DMS 273 (cell line): Measurements from ENCODE around the gene RER1.

Experiments used
- DNase-seq: peaks from one replicate; lab custom pipeline; 2025; ENCODE audit not compliant: unreplicated experiment; lab: John Stamatoyannopoulos, UW

The RER1 gene

GRCh38 chr1:2405588-2406295, 14.1 kb downstream of the RER1 start:
- no peak for DNase-seq

DNA sequence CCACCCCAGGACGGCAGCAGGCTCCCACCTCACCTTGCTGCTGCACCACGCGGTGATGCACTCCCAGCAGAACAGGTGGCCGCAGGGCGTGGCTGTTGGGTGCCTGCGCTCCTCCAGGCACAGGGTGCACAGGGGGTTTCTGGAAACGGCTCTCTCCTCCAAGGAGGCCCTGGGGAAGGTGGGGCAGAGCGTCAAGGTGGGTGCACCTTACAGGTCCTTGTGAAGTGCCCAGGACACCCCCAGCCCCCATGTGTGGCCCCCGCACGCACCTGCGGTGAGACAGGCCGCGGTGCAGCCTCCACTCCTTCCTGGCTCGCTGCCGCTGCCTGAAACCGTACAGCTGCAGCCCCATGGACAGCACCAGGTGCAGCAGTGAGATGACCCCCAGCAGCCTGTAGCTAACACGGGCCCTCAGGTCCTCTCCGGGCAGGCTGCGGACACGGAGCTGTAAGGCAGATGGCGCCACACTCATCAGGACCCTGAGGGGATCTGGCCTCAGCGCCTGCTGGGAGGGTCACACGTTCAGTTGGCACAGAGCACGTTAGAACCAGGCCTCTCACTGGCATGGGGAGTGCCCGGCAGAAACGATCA, 14.9 kb downstream of the RER1 start:
- DNase-seq: peak; percentile 53

GRCh38 chr1:2407166-2407990, 15.7 kb downstream of the RER1 start:
- no peak for DNase-seq

- DNase-seq: no peak
Observed at GRCh38 chr1:2407991-2408275, 16.3 kb downstream of the RER1 start.

GRCh38 chr1:2408456-2408855, 16.8 kb downstream of the RER1 start:
- DNase-seq: no peak

GRCh38 chr1:2408859-2409276, 17.2 kb downstream of the RER1 start:
- no peak for DNase-seq

GRCh38 chr1:2409745-2410144, 18.1 kb downstream of the RER1 start:
- no peak for DNase-seq

- DNase-seq: peak; percentile 62
Observed at GRCh38 chr1:2411801-2412394, 20.3 kb downstream of the RER1 start.

GRCh38 chr1:2412395-2412772, 20.7 kb downstream of the RER1 start, which contains the start of gene PEX10:
TSS of gene PEX10 (minus strand) at chr1:2412564. CDS start at chr1:2412502, 62 bp downstream.
- peak; percentile 99 for DNase-seq

GRCh38 chr1:2412773-2413494, 21.3 kb downstream of the RER1 start:
- peak; percentile 85 for DNase-seq

DNA sequence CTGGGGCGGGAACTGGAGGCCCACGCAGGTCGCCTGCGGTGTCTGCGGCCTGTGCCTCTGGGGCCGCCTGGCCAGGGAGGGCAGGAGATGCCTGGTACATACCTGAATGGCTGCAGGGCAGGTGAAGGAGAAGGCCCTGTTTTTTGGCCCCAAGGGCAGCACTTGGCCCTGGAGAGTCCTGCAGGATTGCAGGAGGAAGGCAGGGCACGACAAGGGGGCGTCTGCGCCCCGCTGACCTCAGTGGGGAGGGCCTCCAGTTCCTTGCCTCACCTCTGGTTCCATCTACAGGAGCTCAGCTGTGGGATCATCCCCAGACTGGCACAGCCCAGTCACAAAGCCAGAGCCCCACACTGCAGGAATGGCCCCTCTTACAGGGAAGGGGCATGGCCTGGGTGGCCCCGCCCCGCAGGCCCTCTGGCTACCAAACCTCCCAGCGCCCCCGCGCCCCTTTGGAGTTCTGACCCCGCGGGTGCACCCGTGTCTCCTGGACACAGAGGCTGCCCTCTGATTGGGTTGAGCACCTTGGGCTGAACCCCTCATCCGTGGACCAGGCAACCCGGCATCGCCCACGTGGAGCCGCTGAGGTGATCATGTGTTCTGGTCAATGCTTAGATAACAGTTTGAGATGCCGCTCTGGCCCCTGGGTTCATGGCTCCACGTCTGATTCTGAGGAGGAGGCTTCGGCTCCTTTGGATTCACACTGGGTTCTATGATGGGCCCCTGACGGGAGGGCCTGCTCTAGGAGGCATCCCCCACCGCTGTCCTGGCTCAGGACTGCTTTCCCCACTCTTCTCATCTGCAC, 22.1 kb downstream of the RER1 start:
- DNase-seq: no peak

DNA sequence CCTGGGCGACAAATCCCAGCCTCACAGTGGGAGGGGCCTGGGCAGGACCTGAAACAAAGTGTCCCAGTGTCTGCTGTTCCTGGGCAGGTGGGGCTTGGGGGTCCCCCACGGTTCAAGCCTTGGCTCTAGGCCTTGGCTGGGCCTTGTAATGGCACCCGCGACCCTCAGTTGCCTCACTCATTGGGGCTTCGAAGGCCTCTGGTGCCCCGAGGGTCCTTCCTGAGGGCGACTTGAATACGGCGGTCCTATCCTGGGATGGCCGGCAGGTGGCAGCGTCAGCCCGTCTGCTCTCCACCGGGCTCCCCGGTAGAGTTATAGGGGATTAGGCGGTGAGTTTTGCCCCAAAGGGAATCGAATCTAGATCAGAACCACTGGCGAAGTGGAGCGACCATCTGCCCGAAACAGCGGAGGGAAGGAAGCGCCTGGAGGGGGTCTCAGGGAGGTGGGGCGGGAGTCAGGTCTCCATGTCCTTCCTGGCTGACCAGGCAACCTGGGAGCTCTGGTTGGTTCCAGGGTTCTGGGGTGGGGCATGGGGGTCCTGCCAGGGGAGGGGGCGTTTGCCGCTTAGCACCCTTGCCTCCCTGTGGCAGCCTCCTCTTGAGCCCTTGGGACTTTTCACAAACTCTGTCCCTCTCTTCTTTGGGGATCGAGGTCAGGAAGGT, 22.8 kb downstream of the RER1 start:
- DNase-seq: peak; percentile 86

- peak; percentile 30 for DNase-seq
Observed at GRCh38 chr1:2415337-2415736, 23.7 kb downstream of the RER1 start.

- DNase-seq: no peak
Observed at GRCh38 chr1:2415801-2416208, 24.2 kb downstream of the RER1 start.

DNA sequence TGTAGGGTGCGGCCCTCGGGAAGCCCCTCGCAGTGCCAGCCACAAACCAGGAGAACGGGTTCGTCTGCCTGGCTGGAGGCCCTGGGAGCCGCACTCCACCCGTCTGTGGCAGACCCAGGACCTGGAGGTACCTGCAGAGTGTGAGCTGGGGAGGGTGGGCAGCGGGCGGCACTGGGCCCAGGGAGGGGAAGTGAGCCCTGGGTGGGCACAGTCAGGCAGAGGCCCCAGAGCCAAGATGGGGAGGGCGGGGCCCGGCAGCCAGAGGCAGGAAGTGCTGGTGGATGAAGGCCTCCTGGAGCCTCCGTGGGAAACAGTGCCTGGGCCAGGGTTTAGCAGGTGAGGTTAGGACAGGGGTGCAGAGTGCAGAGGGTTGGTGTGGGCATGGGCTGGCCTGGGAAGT, 24.8 kb downstream of the RER1 start:
- DNase-seq: no peak

GRCh38 chr1:2417083-2417832, 25.6 kb downstream of the RER1 start:
- no peak for DNase-seq

DNA sequence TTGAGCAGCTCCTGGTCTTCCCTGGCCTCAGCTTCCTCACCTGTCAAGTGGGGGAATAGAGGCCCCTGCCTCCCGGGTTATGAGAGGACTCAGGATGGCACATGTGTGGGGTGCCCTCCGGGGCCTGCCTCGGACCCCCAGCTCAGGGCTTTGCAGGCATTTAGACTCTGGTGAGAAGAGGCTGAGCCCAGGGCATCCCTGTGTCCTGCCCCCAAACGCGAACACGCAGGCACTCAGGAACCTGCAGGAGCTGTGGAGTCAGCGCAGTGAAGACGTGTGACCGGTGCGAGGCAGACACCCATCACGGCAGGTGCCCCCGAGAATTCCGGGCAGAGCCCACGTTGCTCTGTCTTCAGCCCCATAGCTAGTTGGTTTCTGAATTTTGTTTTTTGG, 26.2 kb downstream of the RER1 start:
- no peak for DNase-seq

DNA sequence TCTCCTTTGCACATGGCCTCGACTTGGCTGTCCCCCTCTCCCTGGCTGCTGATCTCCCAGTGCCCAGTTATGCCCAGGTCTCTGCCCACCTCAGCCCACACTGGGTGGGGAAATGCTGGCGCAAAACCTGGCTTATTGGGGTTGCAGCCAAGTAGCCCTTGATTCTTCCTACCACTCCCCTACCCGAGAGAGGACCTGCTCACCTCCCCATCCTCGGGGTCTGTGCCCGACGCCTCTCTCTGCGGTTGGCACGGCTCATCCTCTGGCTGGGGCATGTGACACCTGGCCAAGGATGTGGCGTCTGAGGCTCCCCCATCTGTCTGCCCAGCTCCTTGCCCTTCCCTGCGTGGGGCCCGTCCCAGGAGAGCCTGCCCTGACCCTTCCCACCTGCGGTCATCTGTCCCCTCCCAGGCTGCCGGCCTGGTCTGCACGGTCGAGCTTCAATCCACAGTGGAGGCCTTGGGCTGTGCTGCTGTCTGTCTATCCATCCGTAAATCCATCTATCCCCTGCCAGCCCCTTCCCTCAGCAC, 27.2 kb downstream of the RER1 start:
- no peak for DNase-seq

DNA sequence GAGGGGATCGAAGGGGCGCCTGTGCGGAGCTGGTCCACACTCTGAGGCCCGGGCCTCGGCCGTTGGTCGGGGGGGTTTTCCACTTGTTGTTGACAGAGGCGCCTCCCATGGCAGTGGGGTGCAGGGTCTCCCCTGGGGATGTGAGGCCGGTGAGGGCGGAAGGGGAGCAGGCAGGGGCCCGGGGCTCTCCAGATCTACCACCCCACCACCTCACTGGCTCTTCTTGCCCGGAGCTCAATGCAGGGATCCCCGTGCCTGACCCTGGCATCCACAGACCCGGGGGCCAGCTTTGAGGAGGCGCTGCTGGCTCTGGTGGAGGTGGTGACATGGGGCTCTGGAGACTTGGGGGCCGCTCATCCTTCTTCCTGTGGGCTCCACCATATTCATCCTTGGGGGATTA, 27.8 kb downstream of the RER1 start:
- DNase-seq: no peak
